ENCODE data around the gene CETN1.

DNA sequence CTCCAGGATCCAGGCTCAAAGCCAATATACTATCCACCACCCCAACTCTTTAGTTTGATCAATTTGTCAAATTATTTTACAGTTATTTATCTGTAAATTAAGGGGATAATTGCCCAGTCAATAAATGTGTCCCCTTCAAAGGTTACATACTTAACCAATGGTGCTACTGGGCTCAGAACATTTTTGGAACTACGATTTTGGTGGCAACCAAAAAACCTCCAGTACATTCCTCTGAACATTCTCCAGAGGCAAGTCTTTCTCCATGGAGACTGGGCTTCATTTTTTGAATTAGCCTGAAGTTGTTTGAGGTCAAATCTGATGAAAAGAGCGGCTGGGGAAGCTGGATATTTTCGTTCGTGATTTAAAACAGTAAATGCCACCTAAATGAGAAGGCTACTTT lies 14.9 kb downstream of the CETN1 start:
- TF ChIP-seq, protein P1, sequence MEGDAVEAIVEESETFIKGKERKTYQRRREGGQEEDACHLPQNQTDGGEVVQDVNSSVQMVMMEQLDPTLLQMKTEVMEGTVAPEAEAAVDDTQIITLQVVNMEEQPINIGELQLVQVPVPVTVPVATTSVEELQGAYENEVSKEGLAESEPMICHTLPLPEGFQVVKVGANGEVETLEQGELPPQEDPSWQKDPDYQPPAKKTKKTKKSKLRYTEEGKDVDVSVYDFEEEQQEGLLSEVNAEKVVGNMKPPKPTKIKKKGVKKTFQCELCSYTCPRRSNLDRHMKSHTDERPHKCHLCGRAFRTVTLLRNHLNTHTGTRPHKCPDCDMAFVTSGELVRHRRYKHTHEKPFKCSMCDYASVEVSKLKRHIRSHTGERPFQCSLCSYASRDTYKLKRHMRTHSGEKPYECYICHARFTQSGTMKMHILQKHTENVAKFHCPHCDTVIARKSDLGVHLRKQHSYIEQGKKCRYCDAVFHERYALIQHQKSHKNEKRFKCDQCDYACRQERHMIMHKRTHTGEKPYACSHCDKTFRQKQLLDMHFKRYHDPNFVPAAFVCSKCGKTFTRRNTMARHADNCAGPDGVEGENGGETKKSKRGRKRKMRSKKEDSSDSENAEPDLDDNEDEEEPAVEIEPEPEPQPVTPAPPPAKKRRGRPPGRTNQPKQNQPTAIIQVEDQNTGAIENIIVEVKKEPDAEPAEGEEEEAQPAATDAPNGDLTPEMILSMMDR (conservative IDR thresholded peaks at IDR 0.05 in 1 of 2, IDR thresholded peaks at IDR 0.05 in 1 of 2; ENCODE audit: extremely low read depth in 1 of 2, insufficient read depth in 1 of 2, low read depth in 1 of 2, low read length in 2 of 2) = no peak
- TF ChIP-seq EZH2 (IDR thresholded peaks at IDR 0.05; ENCODE audit: borderline replicate concordance, low read length) = no peak
